NCI-H460 (cell line): Measurements from ENCODE around the gene ANKRD22. TPM values are rescaled to one million over a fixed set of nuclear protein-coding genes. Genes with fewer than 3 reads are reported as not detected.
"Not testable (repeated sequence)": the region's sequence is repeated elsewhere in the genome, so short reads cannot be mapped to it uniquely, and the experiment has no call there.

Experiments
- DNase-seq: peaks from one replicate; pipeline ENCODE4 v3.0.0-alpha.2; 2016; ENCODE audit warnings: low read depth; ENCODE audit errors: extremely low read depth
- total RNA-seq: library from RNA; depleted of rRNA; stranded (reverse); fragments of >200 nt; shearing (Covaris generic); gene quantifications from 2 replicates; pipeline ENCODE4 v1.2.3, GENCODE V29; 2014

ANKRD22 gene
- total RNA-seq, 1 experiment from 2014 or later: 0.17 TPM

DNA sequence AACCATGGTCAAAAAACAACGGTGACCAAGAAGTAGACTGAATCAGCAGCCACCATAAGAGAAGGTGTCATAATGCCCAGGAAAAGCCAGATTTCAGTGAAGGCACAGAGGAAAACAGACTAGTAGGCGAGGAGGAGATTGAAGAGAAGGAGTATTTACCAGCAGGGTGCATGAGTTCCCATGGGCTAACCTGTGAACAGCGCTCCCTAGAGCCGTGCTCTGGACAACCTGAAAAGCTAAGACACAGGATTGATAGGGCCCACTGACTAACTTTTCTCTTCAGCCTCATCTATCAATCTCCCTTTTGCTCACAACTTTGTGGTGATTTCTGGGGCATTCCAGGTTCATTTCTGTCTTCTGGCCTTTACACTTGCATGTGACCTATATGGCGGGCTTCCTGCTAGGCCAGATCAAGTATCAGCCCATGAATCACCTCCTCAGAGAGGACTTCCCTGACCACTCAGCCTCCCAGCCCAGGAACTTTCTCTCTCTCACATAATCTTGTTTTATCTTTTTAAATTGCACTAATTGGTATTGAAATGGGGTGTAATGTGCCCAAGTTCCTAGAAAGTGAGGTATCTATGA, 12.8 kb downstream of the ANKRD22 start:
- no peak for DNase-seq

GRCh38 chr10:88837632-88838031, 14.0 kb downstream of the ANKRD22 start:
- not testable (repeated sequence) for DNase-seq

- DNase-seq: no peak
These were observed 15.8 kb downstream of the ANKRD22 start for GRCh38 chr10:88835910-88836221.

- DNase-seq: peak; percentile 90
These were observed 16.3 kb downstream of the ANKRD22 start for GRCh38 chr10:88835096-88835909.

- DNase-seq: no peak
These were observed 17.9 kb downstream of the ANKRD22 start for GRCh38 chr10:88833723-88834122.

DNA sequence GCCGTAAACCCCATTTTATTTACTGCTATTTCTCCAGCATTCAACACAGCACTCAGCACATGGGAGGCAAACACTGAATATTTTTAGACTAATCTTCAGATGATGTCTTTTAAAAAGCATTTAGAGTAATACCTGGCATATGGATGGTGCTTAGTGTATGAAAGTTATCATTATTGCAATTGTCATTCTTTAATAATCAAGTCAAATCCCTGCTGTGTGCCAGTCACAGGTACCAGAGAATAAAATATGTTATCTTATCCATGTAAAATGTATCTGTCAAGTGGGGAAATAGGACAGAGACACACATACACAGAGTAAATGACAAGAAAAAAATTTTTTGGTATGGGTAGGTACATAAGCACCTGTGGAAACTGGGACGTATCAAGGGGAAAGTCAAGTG, 18.5 kb downstream of the ANKRD22 start:
- no peak for DNase-seq

GRCh38 chr10:88832376-88832775, 19.3 kb downstream of the ANKRD22 start:
- no peak for DNase-seq

- DNase-seq: no peak
These were observed 19.9 kb downstream of the ANKRD22 start for GRCh38 chr10:88831709-88832108.

GRCh38 chr10:88830643-88831268, 20.9 kb downstream of the ANKRD22 start:
- no peak for DNase-seq

DNA sequence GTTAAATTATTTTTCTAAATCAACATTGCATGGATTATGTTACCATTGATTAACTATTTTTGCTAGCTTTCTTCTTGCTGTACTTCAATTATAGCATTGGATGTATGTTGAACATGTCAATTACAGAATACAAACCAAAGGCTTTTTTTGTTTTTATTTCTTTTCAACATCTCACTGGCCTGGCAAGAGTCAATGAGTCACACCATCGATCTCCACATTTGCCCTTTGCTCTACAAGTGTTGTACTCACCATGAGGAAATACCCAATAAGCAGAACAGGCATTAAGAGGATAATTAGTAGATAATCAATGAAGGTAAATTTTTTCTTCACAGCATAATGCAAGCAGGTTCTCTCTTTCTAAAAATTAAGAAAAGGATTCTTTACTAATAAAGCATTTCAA, 23.3 kb downstream of the ANKRD22 start:
- no peak for DNase-seq

- DNase-seq: no peak
These were observed 24.0 kb downstream of the ANKRD22 start for GRCh38 chr10:88827671-88828070.

GRCh38 chr10:88826388-88826787, 25.3 kb downstream of the ANKRD22 start:
- DNase-seq: no peak

DNA sequence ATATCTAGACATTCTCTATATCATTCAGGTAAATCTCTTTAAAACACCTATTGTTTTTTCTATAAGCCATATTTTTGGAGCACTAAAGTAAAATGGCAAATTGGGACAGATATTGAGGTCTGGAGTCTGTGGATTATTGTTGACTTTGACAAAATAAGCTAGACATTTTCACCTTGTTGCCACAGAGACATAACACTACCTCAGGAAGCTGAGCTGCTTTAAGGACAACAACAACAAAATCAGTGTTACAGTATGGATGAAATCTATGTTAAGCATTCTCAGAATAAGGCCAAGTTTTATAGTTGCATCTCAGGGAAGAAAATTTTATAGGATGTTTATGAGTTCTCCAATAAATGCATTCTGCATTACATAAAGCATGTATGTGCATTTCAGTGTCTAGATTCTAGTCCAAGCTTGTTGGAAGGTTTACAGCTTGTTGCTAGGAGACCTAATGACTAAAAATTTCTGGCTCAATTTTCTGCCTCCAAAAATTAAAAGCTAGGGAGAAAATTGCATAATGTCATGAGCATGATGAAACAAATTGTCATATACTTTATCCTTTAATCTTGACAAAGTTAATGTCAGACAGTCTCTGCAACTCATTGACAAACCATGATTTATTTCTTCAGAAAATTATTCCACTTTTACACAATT, 30.8 kb downstream of the ANKRD22 start:
- DNase-seq: no peak

- DNase-seq: no peak
These were observed 32.4 kb downstream of the ANKRD22 start for GRCh38 chr10:88819290-88819689.

DNA sequence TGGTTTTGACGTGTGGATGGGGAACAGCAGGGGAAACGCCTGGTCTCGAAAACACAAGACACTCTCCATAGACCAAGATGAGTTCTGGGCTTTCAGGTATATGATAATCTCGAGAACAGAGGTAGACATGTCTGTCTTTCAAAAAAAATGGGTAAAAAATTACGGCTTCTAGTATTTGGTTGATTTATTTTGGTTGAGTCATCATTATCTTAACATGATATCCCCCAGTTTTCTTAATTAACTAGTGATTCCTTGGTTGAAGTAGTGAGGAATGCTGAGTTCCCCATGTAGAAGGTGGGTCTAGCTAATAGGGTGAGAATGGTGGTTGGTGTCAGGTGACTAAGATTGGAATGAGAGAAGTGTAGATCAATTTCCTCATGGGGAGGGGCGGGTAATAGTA, 38.4 kb downstream of the ANKRD22 start:
- DNase-seq: no peak

DNA sequence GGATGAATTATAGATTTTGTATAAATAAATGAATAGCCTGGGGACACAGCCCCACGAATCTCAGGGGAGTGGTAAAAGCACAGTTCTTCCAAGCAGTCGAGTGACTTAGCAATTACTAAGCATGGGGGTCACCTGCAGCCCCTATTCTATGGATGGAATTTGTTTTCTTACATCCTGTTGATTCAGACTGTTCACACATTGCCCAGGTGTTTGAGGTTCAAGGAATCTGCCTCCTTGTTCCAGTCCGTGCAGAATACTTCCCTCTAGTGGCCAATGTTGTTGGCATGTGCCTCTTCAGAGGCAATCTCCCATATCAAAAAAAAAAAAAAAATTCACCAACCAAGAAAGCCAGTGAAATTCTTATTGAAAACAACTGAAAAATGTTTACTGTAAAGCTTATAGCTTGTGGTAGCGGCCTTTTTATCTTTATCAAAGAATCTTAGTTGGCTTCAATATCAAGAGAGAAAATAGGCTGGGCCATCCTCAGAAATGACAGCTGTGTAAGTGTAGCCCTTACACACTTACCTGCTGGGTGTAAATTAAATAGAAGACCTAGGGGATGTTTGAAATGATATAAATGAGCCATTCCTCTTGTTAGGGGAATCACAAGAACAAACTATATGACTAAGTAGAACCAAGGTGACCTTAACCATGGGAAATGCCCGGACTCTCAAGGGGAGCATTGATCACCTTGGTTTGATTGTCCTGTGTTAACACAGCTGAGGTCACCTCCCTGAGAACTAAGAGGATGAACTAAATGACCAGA, 41.3 kb downstream of the ANKRD22 start:
- DNase-seq: peak; percentile 46

DNA sequence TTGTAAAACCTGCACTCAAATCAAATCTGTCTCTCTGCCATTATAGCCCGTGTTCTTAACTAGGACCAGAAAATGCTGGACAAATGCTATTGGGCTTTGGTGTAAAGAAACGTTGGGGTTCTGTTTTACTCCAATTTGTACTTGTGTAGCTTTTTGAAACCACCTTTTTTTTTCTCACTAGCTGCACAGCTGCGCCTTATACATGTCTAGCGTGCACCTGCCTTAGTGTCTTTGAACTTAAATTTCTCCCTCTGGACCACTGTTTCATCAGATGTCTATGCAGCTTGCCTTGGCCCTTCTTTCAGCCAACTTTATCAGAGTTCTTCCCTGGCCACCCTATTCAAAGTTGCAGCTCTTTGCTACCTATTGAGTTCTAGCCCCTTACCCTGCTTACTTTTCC, 42.0 kb downstream of the ANKRD22 start:
- no peak for DNase-seq

DNA sequence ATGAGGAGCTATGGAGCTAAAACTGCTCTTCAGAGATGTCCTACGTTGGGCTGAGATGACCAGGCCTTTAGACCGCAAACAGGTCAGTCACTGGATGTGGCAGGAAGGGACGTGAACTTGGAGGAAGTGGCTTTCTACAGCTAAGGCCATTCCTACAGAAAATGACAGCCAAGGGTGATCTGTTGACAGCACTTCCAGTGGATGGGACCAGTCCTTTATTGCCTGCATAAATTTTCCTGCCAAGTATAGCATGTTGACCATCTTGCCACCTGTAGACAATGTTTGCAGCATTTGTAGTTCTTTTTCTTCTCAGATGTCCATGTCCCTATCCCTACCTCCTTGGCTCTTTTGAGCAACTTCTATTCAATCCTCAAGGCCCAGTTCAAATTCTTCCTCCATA, 45.7 kb downstream of the ANKRD22 start:
- no peak for DNase-seq

GRCh38 chr10:88805361-88805760, 46.3 kb downstream of the ANKRD22 start:
- DNase-seq: no peak

- no peak for DNase-seq
These were observed 47.4 kb downstream of the ANKRD22 start for GRCh38 chr10:88804083-88804812.
